GM23248 (cell line): ENCODE measurements around the gene VTI1B. TPM values are rescaled to one million over a fixed set of nuclear protein-coding genes. Genes with fewer than 3 reads are reported as not detected.

Experiments used
- DNase-seq: peaks from one replicate; pipeline ENCODE4 v3.0.0-alpha.2; 2015
- H2AFZ ChIP-seq: fragments of 200-600 bp; sonication (generic); 2 replicates; pipeline ENCODE4 v1.6.1; 2016; ENCODE audit warnings: antibody characterized with exemption
- H3F3A ChIP-seq: fragments of 200-600 bp; sonication (generic); 2 replicates; pipeline ENCODE4 v1.6.1; 2016; ENCODE audit warnings: mild to moderate bottlenecking, antibody characterized with exemption, mixed run types; ENCODE audit not compliant: insufficient read depth
- H3K27ac ChIP-seq: fragments of 200-600 bp; sonication (generic); 2 replicates; pipeline ENCODE4 v1.5.1; 2016; ENCODE audit warnings: mild to moderate bottlenecking
- H3K27me3 ChIP-seq: fragments of 200-600 bp; sonication (generic); replicated peaks from 2 replicates; pipeline ENCODE4 v1.6.1; 2016; ENCODE audit warnings: mild to moderate bottlenecking; ENCODE audit not compliant: insufficient read depth
- H3K36me3 ChIP-seq: fragments of 200-600 bp; sonication (generic); 2 replicates; pipeline ENCODE4 v1.6.1; 2016; ENCODE audit warnings: low read depth, mild to moderate bottlenecking
- H3K4me1 ChIP-seq: fragments of 200-600 bp; sonication (generic); 2 replicates; pipeline ENCODE4 v1.6.1; 2016; ENCODE audit warnings: mild to moderate bottlenecking; ENCODE audit not compliant: insufficient read depth
- H3K4me2 ChIP-seq: fragments of 200-600 bp; sonication (generic); one replicate; pipeline ENCODE4 v1.6.1; 2016; ENCODE audit warnings: mild to moderate bottlenecking; ENCODE audit not compliant: unreplicated experiment
- H3K4me3 ChIP-seq: fragments of 200-600 bp; sonication (generic); 2 replicates; pipeline ENCODE4 v1.5.1; 2016; ENCODE audit warnings: mild to moderate bottlenecking
- H3K79me2 ChIP-seq: fragments of 200-600 bp; sonication (generic); 2 replicates; pipeline ENCODE4 v1.6.1; 2016; ENCODE audit warnings: mild to moderate bottlenecking; ENCODE audit not compliant: insufficient read depth
- H3K9ac ChIP-seq: fragments of 200-600 bp; sonication (generic); 2 replicates; pipeline ENCODE4 v1.6.1; 2016; ENCODE audit warnings: mild to moderate bottlenecking
- H3K9me2 ChIP-seq: fragments of 200-600 bp; sonication (generic); 2 replicates; pipeline ENCODE4 v1.6.1; 2016; ENCODE audit warnings: mixed run types, mild to moderate bottlenecking, moderate library complexity; ENCODE audit not compliant: insufficient read depth
- H3K9me3 ChIP-seq: fragments of 200-600 bp; sonication (generic); one replicate; pipeline ENCODE4 v1.6.1; 2017; ENCODE audit warnings: low read depth
- H4K20me1 ChIP-seq: fragments of 200-600 bp; sonication (generic); 2 replicates; pipeline ENCODE4 v1.6.0; 2016; ENCODE audit not compliant: insufficient read depth
- EZH2 ChIP-seq: fragments of 200-600 bp; sonication (generic); IDR thresholded peaks from 2 replicates; pipeline ENCODE4 v1.6.1; 2018; ENCODE audit warnings: antibody characterized with exemption, mild to moderate bottlenecking; ENCODE audit not compliant: insufficient read depth, poor library complexity, severe bottlenecking
- EZH2phosphoT487 ChIP-seq: fragments of 200-600 bp; sonication (generic); IDR thresholded peaks from 2 replicates; pipeline ENCODE4 v1.6.1; 2018; ENCODE audit warnings: antibody characterized with exemption, moderate library complexity, mild to moderate bottlenecking, low read depth; ENCODE audit not compliant: insufficient read depth
- WGBS, 2 experiments: methylation state at CpG; one replicate each; pipeline ENCODE4 v1.1.6; 2015 to 2017; ENCODE audit warnings: low lambda C conversion rate in 2 of 2, low coverage in 1 of 2; ENCODE audit errors: missing lambda C conversion rate in 2 of 2; 5-methylcytosine and 5-hydroxymethylcytosine counted together
- in situ Hi-C: fragments of 300-500 bp; cut with MboI; formaldehyde crosslinking; loops from 2 replicates; pipeline ENCODE4 v1.15.0; 2020
- polyA plus RNA-seq: library from polyadenylated mRNA; unstranded; fragments of >200 nt; fragmentation: Nextera tagmentation; extraction: Ambion mirVana; gene quantifications from 2 replicates; pipeline ENCODE4 v1.2.1, GENCODE V29; 2016
- total RNA-seq: library from RNA; depleted of rRNA; stranded (reverse); fragments of >200 nt; shearing (Covaris generic); gene quantifications from 2 replicates; pipeline ENCODE4 v1.2.3, GENCODE V29; 2014

Gene VTI1B
- total and polyA plus RNA-seq, 2 experiments from 2014 or later: 61.5 to 207 TPM

DNA sequence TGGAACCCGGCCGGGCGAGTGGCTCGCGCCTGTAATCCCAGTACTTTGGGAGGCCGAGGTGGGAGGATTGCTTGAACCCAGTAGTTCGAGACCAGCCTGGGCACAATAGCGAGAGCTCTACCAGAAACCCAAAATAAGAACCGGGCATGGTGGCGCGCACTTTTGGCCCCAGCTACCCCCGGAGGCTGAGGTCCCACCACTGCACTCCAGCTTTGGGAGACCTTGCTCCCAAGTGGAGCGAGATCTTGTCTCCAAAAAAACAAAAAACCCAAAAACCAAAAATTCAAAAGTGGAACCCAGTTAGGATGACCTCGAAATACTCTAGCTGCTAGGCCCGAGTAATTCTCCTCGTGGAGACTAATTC lies 769 bp upstream of the VTI1B start:
- DNase-seq: no peak
- H3K4me3 ChIP-seq: peak overlapping the region; percentile 92
- H3K9me2 ChIP-seq: no peaks in the 10 kb centered on the region
- peaks cover 70% of the 10 kb centered on the region for H3K79me2 ChIP-seq
- peaks cover 7% of the 10 kb centered on the region; the same call in 1 of the 2 replicates for H3K36me3 ChIP-seq
- in situ Hi-C loops: no loop called here
- H3K4me2 ChIP-seq: peak overlapping the region; percentile 99
- 29 to 32% methylated on average over 16 of the region's 16 CpGs for WGBS, 2 experiments
- TF ChIP-seq EZH2phosphoT487: no peak
- no peak for TF ChIP-seq EZH2
- peak overlapping the region; percentile 92 for H3K27ac ChIP-seq
- H3K9me3 ChIP-seq: no peaks in the 10 kb centered on the region
- H3K4me1 ChIP-seq: peaks cover 22% of the 10 kb centered on the region
- H4K20me1 ChIP-seq: peaks cover 3% of the 10 kb centered on the region; the same call in 1 of the 2 replicates
- H3F3A ChIP-seq: peaks cover 22% of the 10 kb centered on the region
- H3K9ac ChIP-seq: peak overlapping the region; percentile 97
- peak overlapping the region; percentile 97 for H2AFZ ChIP-seq
- no peaks in the 10 kb centered on the region for H3K27me3 ChIP-seq

DNA sequence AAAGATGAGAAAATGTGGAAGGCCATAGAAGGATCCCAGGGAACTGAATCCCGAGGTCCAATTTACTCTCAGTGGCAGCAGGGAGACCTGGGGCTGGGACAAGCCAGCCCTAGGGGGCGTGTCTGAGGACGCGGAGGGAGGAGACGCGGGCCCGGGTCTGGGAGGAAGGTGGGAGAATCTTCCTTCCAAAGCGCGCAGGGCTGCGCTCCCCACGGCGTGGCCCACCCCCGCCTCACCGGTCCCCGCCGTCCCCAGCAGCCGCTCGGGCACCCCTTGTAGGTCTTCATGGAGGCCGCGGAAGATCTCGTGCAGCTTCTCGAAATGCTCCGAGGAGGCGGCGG lies 323 bp downstream of the VTI1B start:
- TF ChIP-seq EZH2: no peak
- H3K9me3 ChIP-seq: no peaks in the 10 kb centered on the region
- peak overlapping the region; percentile 92 for H3K27ac ChIP-seq
- H3K4me2 ChIP-seq: peak overlapping the region; percentile 99
- H3F3A ChIP-seq: peaks cover 11% of the 10 kb centered on the region
- H2AFZ ChIP-seq: peak overlapping the region; percentile 97
- no peaks in the 10 kb centered on the region for H3K9me2 ChIP-seq
- in situ Hi-C loops: no loop called here
- peaks cover 14% of the 10 kb centered on the region; the same call in 1 of the 2 replicates for H3K4me1 ChIP-seq
- H3K27me3 ChIP-seq: no peaks in the 10 kb centered on the region
- H3K36me3 ChIP-seq: peaks cover 7% of the 10 kb centered on the region; the same call in 1 of the 2 replicates
- peak overlapping the region; percentile 97 for H3K9ac ChIP-seq
- DNase-seq: peak; percentile 83
- 0 to 1% methylated on average over 17 to 19 of the region's 25 CpGs for WGBS, 2 experiments
- H3K79me2 ChIP-seq: peaks cover 80% of the 10 kb centered on the region
- H3K4me3 ChIP-seq: peak overlapping the region; percentile 92
- H4K20me1 ChIP-seq: peaks cover 3% of the 10 kb centered on the region; the same call in 1 of the 2 replicates

DNA sequence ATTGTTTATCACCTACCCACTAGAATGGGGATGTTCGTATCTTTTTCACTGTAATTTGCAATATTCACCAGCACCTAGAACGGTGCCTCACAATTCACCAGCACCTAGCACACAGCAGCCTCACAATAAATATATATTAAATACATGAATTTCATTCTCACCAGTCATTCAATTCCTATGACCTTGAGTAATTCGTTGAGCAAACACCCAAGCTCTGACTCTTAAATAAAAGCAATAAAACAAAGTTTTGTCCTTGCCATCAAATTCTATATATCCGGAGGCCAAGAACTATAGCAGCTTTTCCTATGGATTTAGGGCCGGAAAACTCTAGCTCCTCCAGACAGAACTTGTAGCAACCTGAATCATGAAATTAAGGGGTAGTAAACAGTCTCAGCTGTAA lies 981 bp downstream of the VTI1B start:
- H3F3A ChIP-seq: peaks cover 4% of the 10 kb centered on the region; the same call in 1 of the 2 replicates
- DNase-seq: peak; percentile 77
- H3K27ac ChIP-seq: peak overlapping the region; percentile 92
- TF ChIP-seq EZH2phosphoT487: no peak
- no peak for TF ChIP-seq EZH2
- H2AFZ ChIP-seq: peak overlapping the region; percentile 97
- H3K9me2 ChIP-seq: no peaks in the 10 kb centered on the region
- H3K9me3 ChIP-seq: no peaks in the 10 kb centered on the region
- H3K4me2 ChIP-seq: peak overlapping the region; percentile 99
- H3K36me3 ChIP-seq: peaks cover 7% of the 10 kb centered on the region; the same call in 1 of the 2 replicates
- 4% methylated on average over 5 of the region's 5 CpGs for WGBS, 2 experiments
- in situ Hi-C loops: no loop called here
- H4K20me1 ChIP-seq: peaks cover 3% of the 10 kb centered on the region; the same call in 1 of the 2 replicates
- peak overlapping the region; percentile 92 for H3K4me3 ChIP-seq
- peaks cover 80% of the 10 kb centered on the region for H3K79me2 ChIP-seq
- H3K9ac ChIP-seq: peak overlapping the region; percentile 97
- no peaks in the 10 kb centered on the region for H3K27me3 ChIP-seq
- peaks cover 14% of the 10 kb centered on the region; the same call in 1 of the 2 replicates for H3K4me1 ChIP-seq

DNA sequence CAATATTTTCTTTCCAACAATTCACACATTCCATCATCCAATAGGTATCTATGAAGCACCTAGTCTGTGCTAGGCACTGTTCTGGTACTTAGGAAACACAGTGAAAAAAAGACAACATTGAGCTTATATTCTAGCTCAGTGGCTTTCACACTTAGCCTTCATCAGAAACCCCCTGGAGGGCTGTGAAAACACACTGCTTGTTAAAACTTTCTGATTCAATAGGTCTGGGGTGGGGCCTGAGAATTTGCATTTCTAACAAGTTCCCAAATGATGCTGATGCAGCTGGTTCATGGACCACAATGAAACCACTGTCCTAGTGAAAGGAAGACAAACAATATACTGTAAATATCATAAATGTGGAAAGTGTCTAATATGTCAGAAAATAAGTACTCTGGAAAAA lies 5.9 kb downstream of the VTI1B start:
- H3K4me1 ChIP-seq: peaks cover 17% of the 10 kb centered on the region
- H3K4me2 ChIP-seq: no peak overlapping the region
- no peak overlapping the region for H3K27ac ChIP-seq
- H3K36me3 ChIP-seq: no peaks in the 10 kb centered on the region
- H3K9me3 ChIP-seq: no peaks in the 10 kb centered on the region
- DNase-seq: no peak
- no peak overlapping the region for H2AFZ ChIP-seq
- H3K27me3 ChIP-seq: no peaks in the 10 kb centered on the region
- no peak overlapping the region for H3K4me3 ChIP-seq
- in situ Hi-C loops: no loop called here
- peaks cover 23% of the 10 kb centered on the region for H3F3A ChIP-seq
- no peaks in the 10 kb centered on the region for H3K9me2 ChIP-seq
- H3K79me2 ChIP-seq: peaks cover 100% of the 10 kb centered on the region
- peaks cover 3% of the 10 kb centered on the region; the same call in 1 of the 2 replicates for H4K20me1 ChIP-seq
- no peak overlapping the region for H3K9ac ChIP-seq
- TF ChIP-seq EZH2 (no peak), EZH2phosphoT487 (no peak)
